Neural cell (in vitro differentiated cells): ENCODE measurements around the gene CWC25.

Source experiments
- CTCF ChIP-seq: fragments of 450-650 bp; IDR thresholded peaks from 2 replicates; pipeline ENCODE4 v1.5.1; 2014; ENCODE audit warnings: antibody characterized with exemption, mild to moderate bottlenecking, moderate library complexity; ENCODE audit not compliant: poor library complexity, severe bottlenecking
- EP300 ChIP-seq: fragments of 450-650 bp; conservative IDR thresholded peaks from 2 replicates; pipeline ENCODE4 v1.6.1; 2014; ENCODE audit warnings: antibody characterized with exemption, mild to moderate bottlenecking, moderate library complexity; ENCODE audit not compliant: poor library complexity, severe bottlenecking
- EZH2 ChIP-seq: fragments of 200-600, 300-800 bp; shearing (Covaris generic), sonication (generic); IDR thresholded peaks from 2 replicates; pipeline ENCODE4 v1.6.1; 2014; ENCODE audit warnings: antibody characterized with exemption, low read length, borderline replicate concordance, mild to moderate bottlenecking; ENCODE audit not compliant: insufficient read depth, poor library complexity, severe bottlenecking
- POLR2AphosphoS5 ChIP-seq: IDR thresholded peaks from 2 replicates; pipeline ENCODE4 v1.6.1; 2012
- RAD21 ChIP-seq: fragments of 450-650 bp; conservative IDR thresholded peaks from 2 replicates; pipeline ENCODE4 v1.6.1; 2014; ENCODE audit warnings: antibody characterized with exemption, mild to moderate bottlenecking, moderate library complexity
- REST ChIP-seq: IDR thresholded peaks from 2 replicates; pipeline ENCODE4 v1.6.1; 2012; ENCODE audit warnings: borderline replicate concordance
- SMC3 ChIP-seq: fragments of 450-650 bp; conservative IDR thresholded peaks from 2 replicates; pipeline ENCODE4 v1.6.1; 2014; ENCODE audit warnings: antibody characterized with exemption, mild to moderate bottlenecking, moderate library complexity; ENCODE audit not compliant: poor library complexity

- TF ChIP-seq EP300, result no peak
- no peak for TF ChIP-seq CTCF
- no peak for TF ChIP-seq RAD21
- no peak for TF ChIP-seq EZH2
- TF ChIP-seq POLR2AphosphoS5, result no peak
- no peak for TF ChIP-seq SMC3
- TF ChIP-seq REST, result no peak
Observed at GRCh38 chr17:38851434-38851833, 26.3 kb upstream of the CWC25 start.
